ENCODE results near the gene RNF145. TPM values are rescaled to one million over a fixed set of nuclear protein-coding genes. Genes with fewer than 3 reads are reported as not detected.

The RNF145 gene
- total and polyA plus RNA-seq, 2 of the 13 experiments (the other 11 are each of a cell fraction or from before 2014, with no cell fraction given) = 24.6 TPM

GRCh38 chr5:159184236-159184635 is 25.1 kb downstream of the RNF145 start (continued):
- TF ChIP-seq CERS6 (CRISPR knock-in tag; IDR thresholded peaks at IDR 0.05) (no peak), ZBTB43 (CRISPR knock-in tag; conservative IDR thresholded peaks at IDR 0.05) (no peak), FOSL1 (CRISPR knock-in tag; IDR thresholded peaks at IDR 0.05; ENCODE audit: borderline replicate concordance) (no peak), ZNF740 (CRISPR knock-in tag; IDR thresholded peaks at IDR 0.05) (no peak), NPAS2 (CRISPR knock-in tag; IDR thresholded peaks at IDR 0.05; ENCODE audit: borderline replicate concordance) (no peak), MLXIP (CRISPR knock-in tag; IDR thresholded peaks at IDR 0.05; ENCODE audit: borderline replicate concordance) (no peak), ZNF34 (CRISPR knock-in tag; IDR thresholded peaks at IDR 0.05; ENCODE audit: borderline replicate concordance) (no peak), ELK4 (CRISPR knock-in tag; IDR thresholded peaks at IDR 0.05; ENCODE audit: borderline replicate concordance) (no peak), ZNF749 (CRISPR knock-in tag; IDR thresholded peaks at IDR 0.05; ENCODE audit: borderline replicate concordance) (no peak)

Data from HepG2 (cell line).